C4-2B (cell line): ENCODE data around the gene RNASEH1.

Experiments used
- H3K27ac ChIP-seq: fragments of 450-650 bp; 2 replicates; pipeline ENCODE4 v1.5.1; 2017
- CTCF ChIP-seq: fragments of 450-650 bp; conservative IDR thresholded peaks from 2 replicates; pipeline ENCODE4 v1.5.1; 2017; ENCODE audit warnings: mild to moderate bottlenecking
- ZFX ChIP-seq: fragments of 450-650 bp; IDR thresholded peaks from 2 replicates; pipeline ENCODE4 v1.6.1; 2017

Gene RNASEH1

DNA sequence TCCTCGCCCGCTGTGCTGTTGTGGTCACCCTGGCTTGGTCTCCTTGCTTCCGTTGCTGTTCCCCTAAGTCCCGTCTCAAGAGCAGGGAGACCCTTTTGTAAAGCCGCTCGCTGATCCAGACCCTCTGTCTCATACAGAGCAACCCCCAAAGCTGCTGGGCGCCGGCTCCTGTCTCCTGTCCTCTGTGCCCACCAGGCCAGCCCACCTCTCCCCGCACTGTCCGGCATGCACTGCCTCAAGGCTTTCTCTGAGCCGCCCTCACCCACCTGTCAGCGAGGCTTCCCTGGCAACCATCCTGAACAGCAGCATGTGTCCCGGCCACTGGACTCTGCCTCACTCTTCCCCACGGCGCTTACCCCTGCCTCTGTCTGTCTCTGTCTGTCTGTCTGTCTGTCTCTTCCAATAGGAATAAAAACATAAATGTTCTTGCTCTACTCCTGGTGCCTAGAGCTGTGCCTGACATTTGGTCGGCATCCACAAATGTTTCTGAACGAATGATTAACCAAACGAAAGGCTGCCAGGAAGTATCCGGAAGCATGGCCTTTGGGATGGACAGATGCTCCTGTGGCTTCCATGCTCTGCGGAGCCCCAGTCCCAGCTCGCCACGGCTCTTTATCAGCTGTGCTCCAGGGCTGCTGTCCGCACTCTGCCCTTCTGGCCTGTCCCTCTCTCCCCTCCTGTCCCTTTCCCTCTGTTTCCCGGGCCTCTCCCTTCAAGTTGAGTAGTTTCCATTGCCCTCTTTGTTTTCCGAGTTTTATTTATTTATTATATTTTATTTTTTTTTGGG is 44.6 kb upstream of the RNASEH1 start:
- TF ChIP-seq ZFX: no peak
- no peak for TF ChIP-seq CTCF
- no peak overlapping the region for H3K27ac ChIP-seq

GRCh38 chr2:3601561-3602271 is 43.6 kb upstream of the RNASEH1 start:
- TF ChIP-seq CTCF: no peak
- no peak for TF ChIP-seq ZFX
- no peak overlapping the region for H3K27ac ChIP-seq

- H3K27ac ChIP-seq: no peak overlapping the region
- TF ChIP-seq ZFX (no peak), CTCF (no peak)
Measured at GRCh38 chr2:3600256-3600855, 42.2 kb upstream of the RNASEH1 start.

DNA sequence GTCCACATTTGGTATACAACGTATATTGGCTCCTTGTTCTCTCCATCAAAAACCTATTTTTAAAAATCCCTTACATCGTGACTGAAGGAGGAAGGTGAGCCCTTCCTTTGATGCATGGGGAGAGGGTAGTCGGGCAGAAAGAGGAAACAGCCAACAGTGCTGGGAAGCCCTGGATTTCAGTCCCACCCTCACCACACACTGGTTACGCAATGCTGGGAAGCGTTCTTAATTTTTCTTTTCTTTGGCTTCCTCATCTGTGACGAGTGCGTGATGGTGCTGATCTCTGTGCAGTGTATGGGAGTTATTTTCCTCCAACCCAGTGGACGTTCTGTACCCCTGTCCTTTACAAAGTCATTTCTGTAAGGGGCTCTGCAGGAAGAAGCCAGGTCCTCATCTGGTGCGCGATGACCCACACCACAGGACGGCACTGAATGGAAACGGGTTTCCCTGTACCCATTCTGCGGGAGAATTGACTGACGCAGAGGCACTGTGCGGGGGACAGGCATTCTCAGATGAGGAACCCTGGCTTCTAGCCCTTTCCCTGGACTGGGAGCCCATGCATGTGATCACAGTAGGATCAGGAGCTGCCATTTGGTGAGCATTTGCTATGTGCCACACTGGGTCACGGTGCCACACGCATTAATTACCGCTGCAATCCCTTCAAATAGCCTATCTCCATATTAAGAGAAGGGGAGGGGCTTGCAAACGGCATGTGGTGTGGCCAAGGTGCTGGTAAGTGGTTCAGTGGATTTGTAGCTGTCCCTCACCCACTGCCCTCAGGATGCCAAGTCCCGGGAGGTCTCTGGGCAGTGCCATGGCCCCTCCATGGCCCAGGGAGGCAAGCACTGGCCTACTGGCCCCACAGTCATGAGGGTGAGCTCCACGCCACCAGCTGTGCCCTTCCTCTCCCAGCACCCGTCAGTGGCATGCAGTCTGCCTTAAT is 41.0 kb upstream of the RNASEH1 start:
- H3K27ac ChIP-seq: no peak overlapping the region
- TF ChIP-seq ZFX (no peak), CTCF (no peak)

DNA sequence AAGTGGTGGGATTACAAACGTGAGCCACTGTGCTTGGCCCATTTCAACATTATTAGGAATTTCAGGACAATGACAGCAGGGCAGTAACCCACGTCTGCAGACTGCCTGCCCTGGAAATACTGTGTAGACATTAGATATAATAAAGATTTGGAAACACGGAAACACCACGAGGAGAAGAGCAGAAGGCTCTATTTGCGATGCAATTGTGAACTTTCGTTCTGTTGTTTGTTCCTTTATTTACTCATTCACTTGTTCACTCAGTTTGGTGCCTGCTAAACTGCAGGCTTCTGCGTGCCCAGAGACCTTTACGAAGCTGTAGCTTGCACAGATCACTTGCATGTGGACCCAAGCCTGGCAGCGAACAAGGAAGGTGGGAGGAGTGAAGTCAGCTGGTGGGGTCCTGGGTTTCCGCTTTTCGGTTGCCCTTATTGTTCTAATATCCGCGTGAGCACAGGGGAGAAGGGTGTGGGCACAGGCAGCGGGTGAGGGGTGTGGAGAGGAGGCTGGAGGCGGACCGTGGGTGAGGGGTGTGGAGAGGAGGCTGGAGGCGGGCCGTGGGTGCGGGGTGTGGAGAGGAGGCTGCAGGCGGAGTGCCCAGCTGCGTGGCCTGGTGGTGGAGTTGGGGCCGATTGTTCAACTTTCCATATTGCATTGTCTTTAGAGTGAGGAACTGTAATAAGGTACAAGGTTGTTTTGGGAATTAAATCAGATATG is 40.2 kb upstream of the RNASEH1 start:
- no peak for TF ChIP-seq CTCF
- TF ChIP-seq ZFX: no peak
- no peak overlapping the region for H3K27ac ChIP-seq

DNA sequence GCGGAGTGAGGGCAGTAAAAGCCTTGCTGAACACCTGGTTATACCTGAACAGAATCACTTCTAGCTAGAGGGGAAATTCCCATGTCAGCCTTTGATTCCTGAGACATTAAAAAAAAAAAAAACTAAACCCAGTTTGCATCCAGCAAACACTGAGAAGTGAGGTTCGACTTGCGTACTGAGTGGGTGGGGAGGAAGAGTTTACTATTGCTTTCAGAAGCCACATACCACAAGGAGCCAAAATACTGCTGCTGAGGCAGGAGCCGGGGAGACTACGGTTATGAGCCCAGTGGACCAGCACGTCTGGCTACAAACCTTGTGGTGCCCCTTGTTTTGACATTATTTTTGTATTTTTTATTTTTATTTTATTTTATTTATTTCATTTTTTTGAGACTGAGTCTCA is 39.4 kb upstream of the RNASEH1 start:
- TF ChIP-seq ZFX (no peak), CTCF (no peak)
- H3K27ac ChIP-seq: no peak overlapping the region
